SK-N-SH (cell line): Measurements from ENCODE around the gene DOCK8. TPM values are rescaled to one million over a fixed set of nuclear protein-coding genes. Genes with fewer than 3 reads are reported as not detected.

Source experiments
- CTCF ChIA-PET: fragments of 300-600, 350-600 bp; formaldehyde crosslinking; extraction: SDS; loops from one replicate; lab custom pipeline; 2021; lab: Yijun Ruan, JAX
- POLR2A ChIA-PET: fragments of 350-600 bp; sonication (Branson Sonifier 250); formaldehyde crosslinking; extraction: SDS; loops from one replicate; lab custom pipeline; 2020; ENCODE audit warnings: antibody characterized with exemption, inconsistent platforms; lab: Yijun Ruan, JAX
- DNase-seq: peaks from one replicate; pipeline ENCODE4 v3.0.0; 2012
- H2AFZ ChIP-seq: fragments of 200-600 bp; sonication (generic); 2 replicates; pipeline ENCODE4 v1.8.1; 2016; ENCODE audit warnings: antibody characterized with exemption, mild to moderate bottlenecking, low read depth
- H3F3A ChIP-seq: fragments of 200-600 bp; sonication (generic); replicated peaks from 2 replicates; pipeline ENCODE3; 2016; ENCODE audit warnings: antibody characterized with exemption, mild to moderate bottlenecking; ENCODE audit not compliant: insufficient read depth
- H3K27ac ChIP-seq, 2 experiments: fragments of 200-500 bp in 1 of 2; fragments of 200-600 bp in 1 of 2; sonication (Bioruptor generic) in 1 of 2; sonication (generic), shearing (Covaris generic) in 1 of 2; 2 replicates each; pipeline versions ENCODE4 v1.5.1 to v1.6.1; 2014 to 2016; ENCODE audit warnings: low read depth in 2 of 2, inconsistent platforms in 1 of 2, low read length in 1 of 2, mild to moderate bottlenecking in 1 of 2, mixed read lengths in 1 of 2
- H3K27me3 ChIP-seq: fragments of 200-600 bp; sonication (generic), shearing (Covaris generic); 2 replicates; pipeline ENCODE4 v1.6.1; 2016; ENCODE audit warnings: mixed run types; ENCODE audit not compliant: insufficient read depth
- H3K36me3 ChIP-seq, 2 experiments: fragments of 200-500 bp in 1 of 2; fragments of 200-600 bp in 1 of 2; sonication (Bioruptor generic) in 1 of 2; sonication (generic) in 1 of 2; replicated peaks in 1 of 2; 2 replicates each; pipeline versions ENCODE3 to v1.5.1; 2014 to 2016; ENCODE audit warnings: low read length in 1 of 2, mild to moderate bottlenecking in 1 of 2; ENCODE audit not compliant: insufficient read depth in 2 of 2, control insufficient read depth in 1 of 2
- H3K4me1 ChIP-seq, 2 experiments: fragments of 200-500 bp in 1 of 2; fragments of 200-600 bp in 1 of 2; sonication (Bioruptor generic) in 1 of 2; sonication (generic), shearing (Covaris generic) in 1 of 2; 2 replicates each; pipeline versions ENCODE4 v1.5.1 to v1.6.1; 2014 to 2016; ENCODE audit warnings: low read depth in 1 of 2, low read length in 1 of 2, mixed run types in 1 of 2; ENCODE audit not compliant: insufficient read depth in 2 of 2, control insufficient read depth in 1 of 2
- H3K4me2 ChIP-seq: fragments of 200-600 bp; sonication (generic), shearing (Covaris generic); 2 replicates; pipeline ENCODE4 v1.6.1; 2017; ENCODE audit warnings: mixed run types
- H3K4me3 ChIP-seq, 2 experiments: fragments of 200-500 bp in 1 of 2; fragments of 200-600 bp in 1 of 2; sonication (Bioruptor generic) in 1 of 2; sonication (generic), shearing (Covaris generic) in 1 of 2; 2 replicates each; pipeline versions ENCODE4 v1.5.1 to v1.8.1; 2014 to 2016; ENCODE audit warnings: low read depth in 2 of 2, inconsistent platforms in 1 of 2, low read length in 1 of 2, mild to moderate bottlenecking in 1 of 2, mixed read lengths in 1 of 2, moderate library complexity in 1 of 2
- H3K79me2 ChIP-seq: fragments of 200-600 bp; sonication (generic); 2 replicates; pipeline ENCODE4 v1.8.1; 2017; ENCODE audit warnings: mild to moderate bottlenecking; ENCODE audit not compliant: insufficient read depth
- H3K9ac ChIP-seq: fragments of 200-600 bp; sonication (generic); 2 replicates; pipeline ENCODE4 v1.6.1; 2017; ENCODE audit warnings: mixed run types
- H3K9me2 ChIP-seq: fragments of 200-600 bp; sonication (generic); 2 replicates; pipeline ENCODE4 v1.6.1; 2017; ENCODE audit warnings: mixed run types
- H3K9me3 ChIP-seq: fragments of 200-600 bp; sonication (generic); 2 replicates; pipeline ENCODE4 v1.6.1; 2017; ENCODE audit warnings: mixed run types, mild to moderate bottlenecking, moderate library complexity
- H4K20me1 ChIP-seq: fragments of 200-600 bp; sonication (generic); 2 replicates; pipeline ENCODE4 v1.6.1; 2017; ENCODE audit warnings: mild to moderate bottlenecking, mixed run types; ENCODE audit not compliant: insufficient read depth
- EP300 ChIP-seq, 2 experiments: IDR thresholded peaks; 2 replicates each; pipeline versions ENCODE4 v1.4.0 to v1.6.1; 2012; ENCODE audit warnings: borderline replicate concordance in 1 of 2, low read depth in 1 of 2, low read length in 1 of 2
- FOXJ3 ChIP-seq: sonication (generic); formaldehyde crosslinking; IDR thresholded peaks from 2 replicates; pipeline ENCODE4 v1.5.1; 2020; ENCODE audit warnings: mild to moderate bottlenecking, missing genetic modification reagents
- FOXM1 ChIP-seq: IDR thresholded peaks from 2 replicates; pipeline ENCODE4 v1.4.0; 2012; ENCODE audit warnings: low read depth, mild to moderate bottlenecking
- JUND ChIP-seq: IDR thresholded peaks from 2 replicates; pipeline ENCODE4 v1.4.0; 2012
- MAX ChIP-seq: IDR thresholded peaks from 2 replicates; pipeline ENCODE4 v1.4.0; 2012; ENCODE audit warnings: low read depth
- PBX3 ChIP-seq: IDR thresholded peaks from 2 replicates; pipeline ENCODE4; 2012
- RFX5 ChIP-seq: IDR thresholded peaks from 2 replicates; pipeline ENCODE4 v1.6.1; 2012; ENCODE audit warnings: mild to moderate bottlenecking, improper control_type of control experiment, low read length
- TCF12 ChIP-seq: IDR thresholded peaks from 2 replicates; pipeline ENCODE4 v1.4.0; 2012
- USF1 ChIP-seq: IDR thresholded peaks from 2 replicates; pipeline ENCODE4 v1.4.0; 2012; ENCODE audit warnings: low read depth, borderline replicate concordance
- WGBS: methylation state at CpG from one replicate; pipeline ENCODE4 v1.1.6; 2017; ENCODE audit warnings: low lambda C conversion rate; 5-methylcytosine and 5-hydroxymethylcytosine counted together
- polyA plus RNA-seq, 3 experiments: library from polyadenylated mRNA; depleted of rRNA; stranded (reverse); fragments of >200 nt; gene quantifications; 2 replicates each; pipeline ENCODE4 v1.2.3, GENCODE V29; 2012
- TF ChIP-seq, protein P1 (sequence below): IDR thresholded peaks from 2 replicates; pipeline ENCODE4 v1.6.1; 2012; ENCODE audit warnings: mild to moderate bottlenecking, low read depth, low read length, moderate library complexity
- TF ChIP-seq, protein P2 (sequence below): IDR thresholded peaks from 2 replicates; pipeline ENCODE4 v1.4.0; 2012; ENCODE audit warnings: low read depth, borderline replicate concordance

DOCK8 gene
- polyA plus RNA-seq, 1 of the 3 experiments (the other 2 are of a cell fraction), result not detected

- Histone ChIP-seq H3K36me3 (no peaks in the 10 kb centered on the region), H3K4me3 (no peak overlapping the region), H2AFZ (no peak overlapping the region), H3K79me2 (no peaks in the 10 kb centered on the region), H3K4me1 (no peaks in the 10 kb centered on the region), H3K4me2 (no peak overlapping the region), H3K9me2 (no peaks in the 10 kb centered on the region), H3K9me3 (no peaks in the 10 kb centered on the region), H4K20me1 (no peaks in the 10 kb centered on the region), H3K27ac (no peak overlapping the region), H3F3A (no peaks in the 10 kb centered on the region), H3K9ac (no peak overlapping the region), H3K27me3 (peaks cover 45% of the 10 kb centered on the region; the same call in 1 of the 2 replicates)
- ChIA-PET POLR2A (no interaction called here), CTCF (no interaction called here)
- 7% methylated on average over 6 of the region's 6 CpGs for WGBS
- TF ChIP-seq, protein P1, sequence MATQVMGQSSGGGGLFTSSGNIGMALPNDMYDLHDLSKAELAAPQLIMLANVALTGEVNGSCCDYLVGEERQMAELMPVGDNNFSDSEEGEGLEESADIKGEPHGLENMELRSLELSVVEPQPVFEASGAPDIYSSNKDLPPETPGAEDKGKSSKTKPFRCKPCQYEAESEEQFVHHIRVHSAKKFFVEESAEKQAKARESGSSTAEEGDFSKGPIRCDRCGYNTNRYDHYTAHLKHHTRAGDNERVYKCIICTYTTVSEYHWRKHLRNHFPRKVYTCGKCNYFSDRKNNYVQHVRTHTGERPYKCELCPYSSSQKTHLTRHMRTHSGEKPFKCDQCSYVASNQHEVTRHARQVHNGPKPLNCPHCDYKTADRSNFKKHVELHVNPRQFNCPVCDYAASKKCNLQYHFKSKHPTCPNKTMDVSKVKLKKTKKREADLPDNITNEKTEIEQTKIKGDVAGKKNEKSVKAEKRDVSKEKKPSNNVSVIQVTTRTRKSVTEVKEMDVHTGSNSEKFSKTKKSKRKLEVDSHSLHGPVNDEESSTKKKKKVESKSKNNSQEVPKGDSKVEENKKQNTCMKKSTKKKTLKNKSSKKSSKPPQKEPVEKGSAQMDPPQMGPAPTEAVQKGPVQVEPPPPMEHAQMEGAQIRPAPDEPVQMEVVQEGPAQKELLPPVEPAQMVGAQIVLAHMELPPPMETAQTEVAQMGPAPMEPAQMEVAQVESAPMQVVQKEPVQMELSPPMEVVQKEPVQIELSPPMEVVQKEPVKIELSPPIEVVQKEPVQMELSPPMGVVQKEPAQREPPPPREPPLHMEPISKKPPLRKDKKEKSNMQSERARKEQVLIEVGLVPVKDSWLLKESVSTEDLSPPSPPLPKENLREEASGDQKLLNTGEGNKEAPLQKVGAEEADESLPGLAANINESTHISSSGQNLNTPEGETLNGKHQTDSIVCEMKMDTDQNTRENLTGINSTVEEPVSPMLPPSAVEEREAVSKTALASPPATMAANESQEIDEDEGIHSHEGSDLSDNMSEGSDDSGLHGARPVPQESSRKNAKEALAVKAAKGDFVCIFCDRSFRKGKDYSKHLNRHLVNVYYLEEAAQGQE, result no peak
- no peak for TF ChIP-seq EP300 (IDR thresholded peaks at IDR 0.05; ENCODE audit: borderline replicate concordance in 1 of 2, low read depth in 1 of 2, low read length in 1 of 2)
- TF ChIP-seq, protein P2, sequence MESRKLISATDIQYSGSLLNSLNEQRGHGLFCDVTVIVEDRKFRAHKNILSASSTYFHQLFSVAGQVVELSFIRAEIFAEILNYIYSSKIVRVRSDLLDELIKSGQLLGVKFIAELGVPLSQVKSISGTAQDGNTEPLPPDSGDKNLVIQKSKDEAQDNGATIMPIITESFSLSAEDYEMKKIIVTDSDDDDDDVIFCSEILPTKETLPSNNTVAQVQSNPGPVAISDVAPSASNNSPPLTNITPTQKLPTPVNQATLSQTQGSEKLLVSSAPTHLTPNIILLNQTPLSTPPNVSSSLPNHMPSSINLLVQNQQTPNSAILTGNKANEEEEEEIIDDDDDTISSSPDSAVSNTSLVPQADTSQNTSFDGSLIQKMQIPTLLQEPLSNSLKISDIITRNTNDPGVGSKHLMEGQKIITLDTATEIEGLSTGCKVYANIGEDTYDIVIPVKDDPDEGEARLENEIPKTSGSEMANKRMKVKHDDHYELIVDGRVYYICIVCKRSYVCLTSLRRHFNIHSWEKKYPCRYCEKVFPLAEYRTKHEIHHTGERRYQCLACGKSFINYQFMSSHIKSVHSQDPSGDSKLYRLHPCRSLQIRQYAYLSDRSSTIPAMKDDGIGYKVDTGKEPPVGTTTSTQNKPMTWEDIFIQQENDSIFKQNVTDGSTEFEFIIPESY, result no peak
- no peak for TF ChIP-seq TCF12
- no peak for TF ChIP-seq JUND
- TF ChIP-seq FOXJ3 (CRISPR knock-in tag), result no peak
- no peak for TF ChIP-seq PBX3
- no peak for TF ChIP-seq MAX
- TF ChIP-seq USF1, result no peak
- no peak for TF ChIP-seq FOXM1
- no peak for TF ChIP-seq RFX5
- DNase-seq, result no peak
Observed at GRCh38 chr9:378263-378662, 163.6 kb downstream of the DOCK8 start.
